RWPE2 (cell line): Measurements from ENCODE around the gene REEP5.
"Not testable (repeated sequence)": the region's sequence is repeated elsewhere in the genome, so short reads cannot be mapped to it uniquely, and the experiment has no call there.

Experiments
- ATAC-seq: fragments of 200-7000 bp; cut with Tn5 transposase; 3 replicates; pipeline ENCODE4 v1.9.1; 2021; ENCODE audit warnings: low read depth
- DNase-seq: peaks from one replicate; pipeline ENCODE4 v3.0.0-alpha.2; 2020; ENCODE audit warnings: low spot score
- H3K27ac ChIP-seq: fragments of 450-650 bp; 2 replicates; pipeline ENCODE4 v1.5.1; 2017; ENCODE audit warnings: mild to moderate bottlenecking; ENCODE audit not compliant: poor library complexity, severe bottlenecking
- H3K27me3 ChIP-seq: fragments of 250-450 bp; sonication (Bioruptor Pico); 2 replicates; pipeline ENCODE4 v1.5.1; 2021; ENCODE audit warnings: mild to moderate bottlenecking, moderate library complexity; ENCODE audit not compliant: insufficient read depth, poor library complexity, severe bottlenecking
- H3K36me3 ChIP-seq: fragments of 250-450 bp; sonication (Bioruptor Pico); 2 replicates; pipeline ENCODE4 v1.5.1; 2020; ENCODE audit warnings: low read depth, mild to moderate bottlenecking, moderate library complexity
- H3K4me1 ChIP-seq: fragments of 250-450 bp; sonication (Bioruptor Pico); 2 replicates; pipeline ENCODE4 v1.5.1; 2021; ENCODE audit warnings: mild to moderate bottlenecking, moderate library complexity; ENCODE audit not compliant: insufficient read depth, poor library complexity, severe bottlenecking
- H3K4me3 ChIP-seq: fragments of 250-450 bp; sonication (Bioruptor Pico); 2 replicates; pipeline ENCODE4 v1.5.1; 2021; ENCODE audit warnings: mild to moderate bottlenecking, moderate library complexity; ENCODE audit not compliant: severe bottlenecking
- H3K9me3 ChIP-seq: fragments of 250-450 bp; sonication (Bioruptor Pico); 2 replicates; pipeline ENCODE4 v1.5.1; 2021; ENCODE audit warnings: mild to moderate bottlenecking, moderate library complexity; ENCODE audit not compliant: severe bottlenecking
- TF ChIP-seq, protein P1 (sequence below): fragments of 450-650 bp; IDR thresholded peaks from one replicate; pipeline ENCODE4 v1.5.1; 2017; ENCODE audit warnings: mild to moderate bottlenecking, moderate library complexity; ENCODE audit not compliant: poor library complexity, severe bottlenecking

Gene REEP5

DNA sequence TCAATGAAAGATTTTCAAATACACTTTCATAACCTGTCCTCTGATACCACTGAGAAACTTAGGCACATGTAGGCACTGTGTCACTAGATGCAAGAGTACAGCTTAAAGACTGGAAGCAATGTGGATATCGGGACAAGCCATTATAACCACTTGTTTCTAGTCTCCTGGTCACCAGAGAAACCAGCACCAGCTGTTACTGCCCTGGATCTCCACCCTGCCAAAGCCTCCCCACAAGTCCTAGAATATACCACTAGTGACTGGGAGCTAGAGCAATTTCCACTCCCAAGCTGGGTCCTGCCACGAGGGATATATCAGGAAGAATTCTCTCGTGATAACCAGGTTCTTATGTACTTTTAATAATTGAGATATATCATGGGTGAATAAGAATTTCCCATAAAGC lies 19.5 kb downstream of the REEP5 start:
- TF ChIP-seq, protein P1, sequence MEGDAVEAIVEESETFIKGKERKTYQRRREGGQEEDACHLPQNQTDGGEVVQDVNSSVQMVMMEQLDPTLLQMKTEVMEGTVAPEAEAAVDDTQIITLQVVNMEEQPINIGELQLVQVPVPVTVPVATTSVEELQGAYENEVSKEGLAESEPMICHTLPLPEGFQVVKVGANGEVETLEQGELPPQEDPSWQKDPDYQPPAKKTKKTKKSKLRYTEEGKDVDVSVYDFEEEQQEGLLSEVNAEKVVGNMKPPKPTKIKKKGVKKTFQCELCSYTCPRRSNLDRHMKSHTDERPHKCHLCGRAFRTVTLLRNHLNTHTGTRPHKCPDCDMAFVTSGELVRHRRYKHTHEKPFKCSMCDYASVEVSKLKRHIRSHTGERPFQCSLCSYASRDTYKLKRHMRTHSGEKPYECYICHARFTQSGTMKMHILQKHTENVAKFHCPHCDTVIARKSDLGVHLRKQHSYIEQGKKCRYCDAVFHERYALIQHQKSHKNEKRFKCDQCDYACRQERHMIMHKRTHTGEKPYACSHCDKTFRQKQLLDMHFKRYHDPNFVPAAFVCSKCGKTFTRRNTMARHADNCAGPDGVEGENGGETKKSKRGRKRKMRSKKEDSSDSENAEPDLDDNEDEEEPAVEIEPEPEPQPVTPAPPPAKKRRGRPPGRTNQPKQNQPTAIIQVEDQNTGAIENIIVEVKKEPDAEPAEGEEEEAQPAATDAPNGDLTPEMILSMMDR = no peak
- Histone ChIP-seq H3K4me3 (no peak overlapping the region), H3K27me3 (no peaks in the 10 kb centered on the region), H3K4me1 (no peaks in the 10 kb centered on the region), H3K9me3 (peaks cover 3% of the 10 kb centered on the region), H3K27ac (no peak overlapping the region), H3K36me3 (peaks cover 84% of the 10 kb centered on the region)
- ATAC-seq (no peak), DNase-seq (no peak)

DNA sequence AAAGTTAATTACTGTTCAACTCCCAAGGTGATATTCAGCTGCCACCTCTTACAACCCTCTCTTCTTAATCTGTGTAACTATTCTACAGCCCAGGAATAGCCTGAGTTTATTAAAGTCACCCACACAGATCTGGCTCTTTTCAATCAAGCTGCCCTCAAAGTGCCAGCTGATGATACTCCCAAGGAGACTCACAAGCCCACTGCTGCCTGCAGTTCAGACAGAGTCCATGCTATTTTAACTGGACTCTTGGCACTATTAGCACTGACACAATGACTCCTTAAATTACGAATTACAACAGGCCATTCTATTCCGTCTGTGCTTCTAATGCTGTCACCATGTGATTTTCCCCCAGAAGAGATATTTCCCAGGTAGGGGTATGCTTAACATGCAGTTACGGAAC lies 26.3 kb downstream of the REEP5 start:
- Histone ChIP-seq H3K36me3 (peaks cover 80% of the 10 kb centered on the region), H3K27ac (no peak overlapping the region), H3K27me3 (no peaks in the 10 kb centered on the region), H3K4me3 (no peak overlapping the region), H3K9me3 (no peaks in the 10 kb centered on the region), H3K4me1 (no peaks in the 10 kb centered on the region)
- DNase-seq (no peak), ATAC-seq (no peak)
- TF ChIP-seq, protein P1 = no peak

DNA sequence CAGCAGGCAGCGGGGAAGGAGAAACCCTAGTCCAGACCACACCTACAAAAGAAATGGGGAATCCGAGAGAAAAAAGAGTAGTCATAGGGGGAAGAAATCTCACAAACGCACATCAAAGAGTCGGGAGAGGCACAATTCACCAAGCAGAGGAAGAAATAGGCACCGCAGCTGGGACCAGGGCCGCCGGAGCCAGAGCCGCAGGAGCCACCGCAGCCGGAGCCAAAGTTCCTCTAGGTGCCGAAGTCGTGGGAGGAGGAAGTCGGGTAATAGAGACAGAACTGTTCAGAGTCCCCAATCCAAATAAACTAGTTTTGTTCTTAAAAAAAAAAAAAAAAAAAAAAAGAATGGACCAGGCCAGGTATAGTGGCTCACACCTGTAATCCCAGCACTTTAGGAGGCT lies 29.3 kb downstream of the REEP5 start:
- no peaks in the 10 kb centered on the region for H3K4me1 ChIP-seq
- H3K27ac ChIP-seq = no peak overlapping the region
- no peak for DNase-seq
- TF ChIP-seq, protein P1 = no peak
- no peaks in the 10 kb centered on the region for H3K27me3 ChIP-seq
- no peak for ATAC-seq
- H3K4me3 ChIP-seq = no peak overlapping the region
- H3K9me3 ChIP-seq = no peaks in the 10 kb centered on the region
- peaks cover 78% of the 10 kb centered on the region for H3K36me3 ChIP-seq

- DNase-seq, H3K27ac ChIP-seq: not testable (repeated sequence)
Measured at GRCh38 chr5:112892066-112892465, 30.0 kb downstream of the REEP5 start.

GRCh38 chr5:112886975-112887374 lies 35.1 kb downstream of the REEP5 start:
- peaks cover 88% of the 10 kb centered on the region for H3K36me3 ChIP-seq

More at GRCh38 chr5:112892066-112892465, 30.0 kb downstream of the REEP5 start:
- peaks cover 78% of the 10 kb centered on the region for H3K36me3 ChIP-seq
- ATAC-seq, H3K27me3 ChIP-seq, H3K4me3 ChIP-seq, H3K9me3 ChIP-seq, H3K4me1 ChIP-seq: not testable (repeated sequence)

More at GRCh38 chr5:112886975-112887374, 35.1 kb downstream of the REEP5 start:
- TF ChIP-seq, protein P1 = no peak
- Histone ChIP-seq H3K9me3 (no peaks in the 10 kb centered on the region), H3K4me3 (no peak overlapping the region), H3K4me1 (no peaks in the 10 kb centered on the region), H3K27me3 (no peaks in the 10 kb centered on the region), H3K27ac (no peak overlapping the region)
- no peak for ATAC-seq
- DNase-seq = no peak
